ENCODE results near the gene LRG1.

- TF ChIP-seq CTCF (IDR thresholded peaks at IDR 0.05) (no peak), POLR2A (IDR thresholded peaks at IDR 0.05) (no peak), EP300 (IDR thresholded peaks at IDR 0.05) (no peak), POLR2AphosphoS5 (IDR thresholded peaks at IDR 0.05) (no peak)
Observed at GRCh38 chr19:4501691-4502090, 38.1 kb downstream of the LRG1 start.

All from gastroesophageal sphincter (tissue), 3 donors.